ENCODE measurements around the gene TSPAN18.

DNA sequence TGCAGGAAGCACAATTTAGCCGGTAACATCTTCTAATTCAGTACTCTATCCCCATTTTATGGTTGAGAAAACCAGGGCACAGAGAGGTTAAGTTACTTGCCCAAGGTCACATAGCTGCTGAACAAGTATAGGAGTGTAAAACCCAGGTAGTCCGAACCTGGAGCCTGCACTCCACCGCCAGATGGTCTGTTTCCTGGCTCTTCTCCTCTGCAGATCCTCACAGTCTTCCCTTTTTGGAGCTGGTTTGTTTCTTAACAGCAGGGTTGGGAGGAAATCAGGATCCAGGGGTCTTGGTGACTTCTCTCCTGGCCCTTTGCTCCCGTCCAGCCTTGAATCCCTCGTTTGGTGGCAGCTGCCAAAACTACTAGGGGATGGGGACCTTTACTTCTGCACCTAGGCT, 12.0 kb downstream of the TSPAN18 start:
- TF ChIP-seq, protein P1, sequence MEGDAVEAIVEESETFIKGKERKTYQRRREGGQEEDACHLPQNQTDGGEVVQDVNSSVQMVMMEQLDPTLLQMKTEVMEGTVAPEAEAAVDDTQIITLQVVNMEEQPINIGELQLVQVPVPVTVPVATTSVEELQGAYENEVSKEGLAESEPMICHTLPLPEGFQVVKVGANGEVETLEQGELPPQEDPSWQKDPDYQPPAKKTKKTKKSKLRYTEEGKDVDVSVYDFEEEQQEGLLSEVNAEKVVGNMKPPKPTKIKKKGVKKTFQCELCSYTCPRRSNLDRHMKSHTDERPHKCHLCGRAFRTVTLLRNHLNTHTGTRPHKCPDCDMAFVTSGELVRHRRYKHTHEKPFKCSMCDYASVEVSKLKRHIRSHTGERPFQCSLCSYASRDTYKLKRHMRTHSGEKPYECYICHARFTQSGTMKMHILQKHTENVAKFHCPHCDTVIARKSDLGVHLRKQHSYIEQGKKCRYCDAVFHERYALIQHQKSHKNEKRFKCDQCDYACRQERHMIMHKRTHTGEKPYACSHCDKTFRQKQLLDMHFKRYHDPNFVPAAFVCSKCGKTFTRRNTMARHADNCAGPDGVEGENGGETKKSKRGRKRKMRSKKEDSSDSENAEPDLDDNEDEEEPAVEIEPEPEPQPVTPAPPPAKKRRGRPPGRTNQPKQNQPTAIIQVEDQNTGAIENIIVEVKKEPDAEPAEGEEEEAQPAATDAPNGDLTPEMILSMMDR (IDR thresholded peaks at IDR 0.05), result no peak
- no peak for TF ChIP-seq POLR2A (IDR thresholded peaks at IDR 0.05)

Data from thyroid gland (tissue), 4 donors.